Measurements from ENCODE around the gene LIM2. TPM values are rescaled to one million over a fixed set of nuclear protein-coding genes. Genes with fewer than 3 reads are reported as not detected.
A peak's percentile ranks its signal among the peaks of the same experiment; 100 is the strongest.

The LIM2 gene
- total and polyA plus RNA-seq, 2 of the 4 experiments (the other 2 are of a cell fraction), result not detected

- ChIA-PET CTCF (no interaction called here), POLR2A (ENCODE audit: unreplicated experiment) (interaction anchor here (1.0 kb wide), 2 partner anchors 18 to 320 kb away, joined by 3 read pairs; no protein-coding TSS in a partner anchor)
- Histone ChIP-seq H3K9me3 (ENCODE audit: control insufficient read depth, insufficient read depth, low read length) (no peaks in the 10 kb centered on the region), H2BK5ac (ENCODE audit: low read depth, low read length, poor library complexity, severe bottlenecking) (peak within 1 kb of the TSS; percentile 96), H3K9ac (ENCODE audit: low read depth, low read length) (peak within 1 kb of the TSS; percentile 91), H3K4ac (ENCODE audit: low read depth, low read length) (peak within 1 kb of the TSS; percentile 95), H3K27me3 (ENCODE audit: control insufficient read depth, insufficient read depth, low read length) (peaks cover 2% of the 10 kb centered on the region; the same call in 1 of the 2 replicates), H2AK5ac (ENCODE audit: low read depth, low read length) (peak within 1 kb of the TSS; percentile 95), H2AFZ (replicated peaks; ENCODE audit: low read length, poor library complexity) (peak within 1 kb of the TSS; percentile 100), H3K9me1 (ENCODE audit: insufficient read depth, low read length) (peaks cover 12% of the 10 kb centered on the region), H3K18ac (ENCODE audit: low read depth, low read length) (peak within 1 kb of the TSS; percentile 81), H2BK120ac (ENCODE audit: low read depth, low read length) (peak within 1 kb of the TSS; percentile 64; the same call in 1 of the 2 replicates), H4K20me1 (ENCODE audit: insufficient read depth, low read length) (no peaks in the 10 kb centered on the region), H2BK20ac (ENCODE audit: low read depth, low read length) (peak within 1 kb of the TSS; percentile 20; the same call in 1 of the 2 replicates), H3K79me1 (ENCODE audit: low read depth in 1 of 2, low read length in 2 of 2) (peaks cover 9 to 35% of the 10 kb centered on the region in 2 experiments; a peak in 3 of 4 replicates), H3K27ac (ENCODE audit: insufficient read depth, low read length) (peak within 1 kb of the TSS; percentile 97), H2BK15ac (ENCODE audit: low read depth, low read length) (no peak within 1 kb of the TSS; the same call in 2 of the 3 replicates), H3K56ac (ENCODE audit: extremely low read depth, insufficient read depth, low read length) (peak within 1 kb of the TSS; percentile 76), H3K23ac (ENCODE audit: low read depth, low read length) (peak within 1 kb of the TSS; percentile 78; the same call in 1 of the 2 replicates), H4K8ac (ENCODE audit: low read depth in 2 of 2, low read length in 2 of 2) (peak within 1 kb of the TSS; percentile 85 to 93), H3K4me2 (ENCODE audit: low read depth, low read length) (peak within 1 kb of the TSS; percentile 72), H2AK9ac (replicated peaks; ENCODE audit: low read depth, low read length, poor library complexity) (peak within 1 kb of the TSS; percentile 98), H4K91ac (ENCODE audit: insufficient read depth, low read depth, low read length) (peak within 1 kb of the TSS; percentile 69), H3K36me3 (ENCODE audit: control insufficient read depth, insufficient read depth, low read length) (no peaks in the 10 kb centered on the region), H3K4me3 (ENCODE audit: insufficient read depth, low read depth, low read length) (peak within 1 kb of the TSS; percentile 84), H3K4me1 (ENCODE audit: control insufficient read depth, insufficient read depth, low read length) (peaks cover 11% of the 10 kb centered on the region), H4K5ac (ENCODE audit: low read depth, low read length) (peak within 1 kb of the TSS; percentile 70), H3K14ac (replicated peaks; ENCODE audit: low read depth, low read length) (peak within 1 kb of the TSS; percentile 84)
- dilution Hi-C loops (cut with HindIII; ENCODE audit: low sequenced_read_pairs, unreplicated experiment) (no loop called here), intact Hi-C loops (cut with micrococcal nuclease) (no loop called here), in situ Hi-C loops (cut with MboI; ENCODE audit: low sequenced_read_pairs) (no loop called here)
- no peak for DNase-seq
- 20% methylated on average over 3 of the region's 23 CpGs; no CpG with 5 or more reads in 1 of the 2 experiments for WGBS, 2 experiments (ENCODE audit: extremely low coverage in 2 of 2, insufficient read length in 1 of 2)
- no peak for ATAC-seq (ENCODE audit: low read depth)
- BruUV-seq (replicated peaks), result no TSS peak
- TF ChIP-seq USF2 (IDR thresholded peaks at IDR 0.05; ENCODE audit: low read depth, low read length) (no peak), RFX5 (IDR thresholded peaks at IDR 0.05; ENCODE audit: low read depth, low read length) (no peak), MAZ (IDR thresholded peaks at IDR 0.05; ENCODE audit: borderline replicate concordance, low read depth, low read length) (no peak)
These were observed 19.1 kb downstream of the LIM2 start, which contains the start of gene CLDND2 for GRCh38 chr19:51368366-51369282. CLDND2 (minus strand) TSS chr19:51369003; CDS start chr19:51368577, 426 bp downstream.

Data from IMR-90 (cell line).